Mucosa of descending colon (tissue), 3 donors: ENCODE results near the gene IL12RB2. TPM values are rescaled to one million over a fixed set of nuclear protein-coding genes. Genes with fewer than 3 reads are reported as not detected.

Experiments
- ATAC-seq: fragments of 200-7000 bp; cut with Tn5 transposase; one replicate; pipeline ENCODE4 v1.9.1; 2020; ENCODE audit warnings: mild to moderate bottlenecking, moderate library complexity
- DNase-seq, 3 donors: peaks; one replicate each; pipeline ENCODE4 v3.0.0-alpha.2; 2020
- H3K36me3 ChIP-seq: fragments of 200-600 bp; one replicate; pipeline ENCODE4 v1.8.0; 2021; ENCODE audit warnings: low read depth, mild to moderate bottlenecking
- H3K4me1 ChIP-seq: fragments of 200-600 bp; one replicate; pipeline ENCODE4 v1.8.0; 2021; ENCODE audit warnings: low read depth, mild to moderate bottlenecking
- H3K4me3 ChIP-seq: fragments of 200-600 bp; one replicate; pipeline ENCODE4 v1.8.0; 2021; ENCODE audit warnings: mild to moderate bottlenecking
- H3K9me3 ChIP-seq: fragments of 200-600 bp; one replicate; pipeline ENCODE4 v1.8.0; 2021; ENCODE audit warnings: mild to moderate bottlenecking
- intact Hi-C, 2 donors: fragments of 100-400 bp; cut with DNase I in 1 of 2; cut with micrococcal nuclease in 1 of 2; formaldehyde crosslinking; loops; one replicate each; pipeline versions ENCODE4 v1.11.0 to v1.11.1; 2022; cut with DNase I, micrococcal nuclease
- total RNA-seq, 3 donors: library from RNA; stranded (reverse); fragmentation: NEBNext Ultra II Directional in 2 of 3; extraction: Animal tissue kit (Norgen Biotek cat#: 25700) in 2 of 3; gene quantifications; one replicate each; pipeline versions ENCODE4 v1.2.1 to v1.2.4, GENCODE V29; 2021 to 2023
- TF ChIP-seq, protein P1 (sequence below): fragments of 200-600 bp; IDR thresholded peaks from one replicate; pipeline ENCODE4 v1.8.0; 2022; ENCODE audit warnings: antibody characterized with exemption, mild to moderate bottlenecking
- donor health status: DM: no; HTN: no; CAD: no; lungs with moderate emphysema.
- donor health status: DM: no; HTN: no; CAD: no.
- donor health status: DM: no; HTN: yes; CAD: no.

The IL12RB2 gene
- total RNA-seq, 3 donors from 2014 or later: 0.55 to 1.7 (median 0.92) TPM

DNA sequence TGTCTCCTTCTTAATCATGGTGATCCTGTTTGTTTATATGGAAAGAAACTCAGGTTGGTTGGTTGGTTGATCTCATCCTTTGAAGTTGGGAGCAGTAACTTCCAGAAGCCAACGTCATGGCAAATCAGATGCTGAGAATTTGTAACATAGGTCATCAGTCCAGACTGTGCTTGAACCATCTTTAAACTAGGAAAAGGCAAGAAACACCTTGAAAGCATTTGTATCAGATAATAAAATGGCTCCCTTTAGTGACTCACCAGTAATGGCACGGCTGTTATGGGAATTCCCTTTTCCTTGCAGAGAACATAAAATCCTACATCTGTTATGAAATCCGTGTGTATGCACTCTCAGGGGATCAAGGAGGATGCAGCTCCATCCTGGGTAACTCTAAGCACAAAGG, 64.5 kb downstream of the IL12RB2 start:
- no peak for ATAC-seq
- TF ChIP-seq, protein P1, sequence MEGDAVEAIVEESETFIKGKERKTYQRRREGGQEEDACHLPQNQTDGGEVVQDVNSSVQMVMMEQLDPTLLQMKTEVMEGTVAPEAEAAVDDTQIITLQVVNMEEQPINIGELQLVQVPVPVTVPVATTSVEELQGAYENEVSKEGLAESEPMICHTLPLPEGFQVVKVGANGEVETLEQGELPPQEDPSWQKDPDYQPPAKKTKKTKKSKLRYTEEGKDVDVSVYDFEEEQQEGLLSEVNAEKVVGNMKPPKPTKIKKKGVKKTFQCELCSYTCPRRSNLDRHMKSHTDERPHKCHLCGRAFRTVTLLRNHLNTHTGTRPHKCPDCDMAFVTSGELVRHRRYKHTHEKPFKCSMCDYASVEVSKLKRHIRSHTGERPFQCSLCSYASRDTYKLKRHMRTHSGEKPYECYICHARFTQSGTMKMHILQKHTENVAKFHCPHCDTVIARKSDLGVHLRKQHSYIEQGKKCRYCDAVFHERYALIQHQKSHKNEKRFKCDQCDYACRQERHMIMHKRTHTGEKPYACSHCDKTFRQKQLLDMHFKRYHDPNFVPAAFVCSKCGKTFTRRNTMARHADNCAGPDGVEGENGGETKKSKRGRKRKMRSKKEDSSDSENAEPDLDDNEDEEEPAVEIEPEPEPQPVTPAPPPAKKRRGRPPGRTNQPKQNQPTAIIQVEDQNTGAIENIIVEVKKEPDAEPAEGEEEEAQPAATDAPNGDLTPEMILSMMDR: no peak
- Histone ChIP-seq H3K4me1 (no peaks in the 10 kb centered on the region), H3K36me3 (no peaks in the 10 kb centered on the region), H3K9me3 (no peaks in the 10 kb centered on the region), H3K4me3 (no peak overlapping the region)
- intact Hi-C loops: no loop called here
- no peak for DNase-seq

DNA sequence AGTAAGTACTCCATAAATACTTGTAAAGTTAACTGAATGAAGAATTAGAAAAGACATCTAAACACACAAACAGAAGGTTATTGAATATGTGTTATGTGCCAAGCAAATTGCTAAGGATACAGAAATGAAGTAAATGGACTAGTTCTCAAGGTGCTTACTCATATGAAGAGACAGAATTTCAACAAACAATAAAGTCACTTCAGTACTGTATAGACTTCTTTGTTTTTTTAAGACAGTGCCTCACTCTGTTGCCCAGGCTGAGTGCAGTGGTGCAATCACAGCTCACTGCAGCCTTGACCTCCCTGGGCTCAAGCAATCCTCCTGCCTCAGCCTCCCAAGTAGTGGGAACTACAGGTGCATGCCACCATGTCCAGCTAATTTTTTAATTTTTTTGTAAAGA, 65.2 kb downstream of the IL12RB2 start:
- Histone ChIP-seq H3K4me1 (no peaks in the 10 kb centered on the region), H3K9me3 (no peaks in the 10 kb centered on the region), H3K36me3 (no peaks in the 10 kb centered on the region), H3K4me3 (no peak overlapping the region)
- TF ChIP-seq, protein P1: no peak
- DNase-seq (no peak), ATAC-seq (no peak)
- intact Hi-C loops: no loop called here

DNA sequence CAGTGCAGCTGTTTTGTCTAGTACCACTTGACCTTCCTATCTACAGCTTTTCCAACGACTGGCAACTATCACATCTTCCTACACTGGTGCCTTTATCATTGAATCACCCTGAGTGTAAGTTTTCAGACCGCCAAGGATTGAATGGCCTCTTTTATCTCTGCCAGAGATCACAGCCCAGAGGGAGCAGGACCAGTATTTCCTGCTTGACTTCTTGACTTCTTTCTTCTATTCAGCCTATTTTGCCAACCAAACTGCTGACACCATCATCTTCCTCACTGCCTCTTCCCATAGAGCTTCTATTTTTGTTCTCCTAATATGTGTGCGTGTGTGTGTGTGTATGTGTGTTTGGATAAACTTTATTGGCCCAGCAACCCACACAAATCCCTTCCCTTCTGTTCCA, 68.7 kb downstream of the IL12RB2 start:
- ATAC-seq: no peak
- Histone ChIP-seq H3K9me3 (no peaks in the 10 kb centered on the region), H3K4me1 (no peaks in the 10 kb centered on the region), H3K4me3 (no peak overlapping the region), H3K36me3 (no peaks in the 10 kb centered on the region)
- TF ChIP-seq, protein P1: no peak
- intact Hi-C loops: no loop called here
- DNase-seq: no peak

DNA sequence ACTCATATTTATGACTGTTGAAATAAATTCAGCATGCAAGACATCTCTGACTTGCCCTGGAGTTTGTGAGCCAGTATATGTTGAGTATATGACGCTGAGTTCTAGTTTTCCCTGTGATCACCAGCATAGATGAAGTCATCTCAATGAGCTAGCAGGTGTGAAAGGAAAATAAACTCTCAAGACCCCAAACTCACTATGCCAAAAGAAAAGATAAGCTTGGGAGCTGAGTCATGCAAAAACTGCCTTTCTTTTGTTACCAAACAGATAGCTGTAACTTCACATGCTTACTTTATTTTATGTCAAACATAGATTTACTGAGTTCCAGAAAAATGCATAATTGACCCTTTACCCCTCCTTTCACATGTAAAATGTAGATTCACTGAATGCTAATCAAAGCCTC, 69.6 kb downstream of the IL12RB2 start:
- H3K9me3 ChIP-seq: no peaks in the 10 kb centered on the region
- no peaks in the 10 kb centered on the region for H3K36me3 ChIP-seq
- no peaks in the 10 kb centered on the region for H3K4me1 ChIP-seq
- TF ChIP-seq, protein P1: no peak
- ATAC-seq (no peak), DNase-seq (no peak)
- H3K4me3 ChIP-seq: no peak overlapping the region
- intact Hi-C loops: no loop called here

DNA sequence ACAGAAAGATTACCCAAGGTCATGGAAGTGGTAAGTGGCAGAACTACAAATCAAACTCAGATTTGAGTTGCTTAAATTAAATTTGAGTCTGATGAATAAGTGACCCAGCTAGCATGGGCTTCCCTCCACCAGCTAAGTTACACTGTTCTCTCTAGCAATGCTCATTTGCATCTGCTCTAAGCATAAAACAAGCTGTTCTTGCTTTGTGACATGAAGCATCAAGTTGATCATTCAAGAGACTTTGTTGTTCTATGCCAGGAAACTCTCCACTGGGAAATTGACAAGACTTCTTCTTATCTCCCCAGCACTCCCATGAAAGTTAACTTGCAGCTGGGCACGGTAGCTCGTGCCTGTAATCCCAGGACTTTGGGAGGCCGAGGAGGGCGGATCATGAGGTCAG, 73.5 kb downstream of the IL12RB2 start:
- intact Hi-C loops: no loop called here
- DNase-seq (no peak), ATAC-seq (no peak)
- H3K9me3 ChIP-seq: peaks cover 8% of the 10 kb centered on the region
- no peaks in the 10 kb centered on the region for H3K36me3 ChIP-seq
- no peaks in the 10 kb centered on the region for H3K4me1 ChIP-seq
- no peak overlapping the region for H3K4me3 ChIP-seq
- TF ChIP-seq, protein P1: no peak

DNA sequence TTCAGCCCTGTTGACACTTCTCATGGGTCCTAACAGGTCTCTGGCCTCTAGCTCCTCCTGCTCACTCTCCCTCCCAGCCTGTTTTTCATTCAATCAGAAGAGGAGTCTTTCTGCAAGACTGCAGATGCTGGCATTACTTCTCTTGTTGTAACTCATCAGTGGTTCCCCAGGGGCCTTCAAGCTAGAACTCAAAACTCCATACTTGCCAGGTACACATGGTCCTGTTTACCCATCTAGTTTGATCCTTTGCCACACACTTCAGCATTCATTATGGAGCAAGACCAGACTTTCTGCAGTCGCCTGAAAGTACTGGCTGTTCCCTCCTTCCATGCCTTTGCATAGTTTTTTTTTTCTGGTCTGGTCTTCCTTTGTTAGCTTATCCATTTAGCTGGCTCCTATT, 74.6 kb downstream of the IL12RB2 start:
- Histone ChIP-seq H3K4me1 (no peaks in the 10 kb centered on the region), H3K4me3 (no peak overlapping the region), H3K36me3 (no peaks in the 10 kb centered on the region), H3K9me3 (peaks cover 8% of the 10 kb centered on the region)
- DNase-seq (no peak), ATAC-seq (no peak)
- intact Hi-C loops: no loop called here
- TF ChIP-seq, protein P1: no peak
